ENCODE results near the gene TANGO2.

GRCh38 chr22:20101638-20102037, 80.7 kb downstream of the TANGO2 start:
- no peak for TF ChIP-seq POLR2A (IDR thresholded peaks at IDR 0.05; ENCODE audit: low read length)
- TF ChIP-seq GATA1 (IDR thresholded peaks at IDR 0.05; ENCODE audit: low read depth, low read length): no peak
